K562 (cell line): ENCODE results near the gene POFUT2. TPM values are rescaled to one million over a fixed set of nuclear protein-coding genes. Genes with fewer than 3 reads are reported as not detected.

Experiments
- ATAC-seq: fragments of 200-7000 bp; cut with Tn5 transposase; 3 replicates; pipeline ENCODE4 v1.9.1; 2020; ENCODE audit warnings: moderate library complexity
- BruUV-seq: library from RNA; stranded (reverse); fragments of 400-500 nt; replicated peaks from 2 replicates; lab custom pipeline; 2021; lab: Mats Ljungman, UMichigan
- CTCF ChIA-PET: fragments of 300-600 bp; formaldehyde crosslinking; extraction: SDS; loops from one replicate; lab custom pipeline; 2021; ENCODE audit warnings: low intra/inter-chr PET ratio; lab: Yijun Ruan, JAX
- POLR2A ChIA-PET: fragments of 300-600, 350-650 bp; sonication (Branson Sonifier 250); formaldehyde crosslinking; extraction: SDS; loops from one replicate; lab custom pipeline; 2021; ENCODE audit warnings: antibody characterized with exemption, inconsistent platforms; lab: Yijun Ruan, JAX
- DNase-seq, 4 experiments: peaks; one replicate each; pipeline versions ENCODE4 v3.0.0 to v3.0.0-alpha.2; 2011 to 2018; ENCODE audit warnings: low spot score in 3 of 4, mixed read lengths in 3 of 4; ENCODE audit errors: extremely low read depth in 1 of 4
- FAIRE-seq: peaks from 2 replicates; lab custom pipeline; 2011; peaks lifted over from hg19 to GRCh38; lab: Jason Lieb, UNC
- H2AFZ ChIP-seq: 2 replicates; pipeline ENCODE4 v1.6.0; 2011; ENCODE audit warnings: low read depth, low read length, control low read depth, inconsistent platforms
- H3K27ac ChIP-seq: fragments of 200-600 bp; 3 replicates; pipeline ENCODE4 v1.8.0; 2011; ENCODE audit warnings: low read depth, mild to moderate bottlenecking, control low read depth, inconsistent platforms, low read length, moderate library complexity, mixed read lengths; ENCODE audit errors: extremely low read depth
- H3K27me3 ChIP-seq, 2 experiments: fragments of 300-600 bp in 1 of 2; 2 replicates in 1 of 2; 3 replicates in 1 of 2; pipeline versions ENCODE4 v1.6.0 to v1.8.0; 2011; ENCODE audit warnings: inconsistent platforms in 2 of 2, low read length in 2 of 2, mild to moderate bottlenecking in 1 of 2, mixed read lengths in 1 of 2, moderate library complexity in 1 of 2; ENCODE audit not compliant: control insufficient read depth in 2 of 2, insufficient read depth in 2 of 2
- H3K36me3 ChIP-seq: fragments of 300-600 bp; 3 replicates; pipeline ENCODE4 v1.8.0; 2011; ENCODE audit warnings: mild to moderate bottlenecking, low read length, inconsistent platforms; ENCODE audit not compliant: control insufficient read depth, insufficient read depth
- H3K4me1 ChIP-seq, 2 experiments: fragments of 200-600 bp in 1 of 2; replicated peaks in 1 of 2; 2 replicates in 1 of 2; 3 replicates in 1 of 2; pipeline versions ENCODE4 v1.5.1 to v1.8.0; 2011; ENCODE audit warnings: inconsistent platforms in 2 of 2, low read length in 2 of 2, mild to moderate bottlenecking in 1 of 2, mixed read lengths in 1 of 2, moderate library complexity in 1 of 2; ENCODE audit not compliant: control insufficient read depth in 2 of 2, insufficient read depth in 2 of 2
- H3K4me2 ChIP-seq: 2 replicates; pipeline ENCODE4 v1.6.1; 2011; ENCODE audit warnings: low read length, control low read depth, inconsistent platforms, mixed read lengths; ENCODE audit not compliant: insufficient read depth
- H3K4me3 ChIP-seq: fragments of 200-600 bp; sonication (generic), shearing (Covaris generic); 2 replicates; pipeline ENCODE4 v1.5.1; 2016; ENCODE audit warnings: control low read depth, inconsistent platforms
- H3K79me2 ChIP-seq: fragments of 200-600 bp; 3 replicates; pipeline ENCODE4 v1.8.0; 2011; ENCODE audit warnings: low read length, inconsistent platforms; ENCODE audit not compliant: control insufficient read depth, insufficient read depth
- H3K9ac ChIP-seq, 2 experiments: 2 replicates each; pipeline versions ENCODE4 v1.6.0 to v1.6.1; 2011; ENCODE audit warnings: low read depth in 2 of 2, low read length in 2 of 2, control low read depth in 1 of 2, inconsistent platforms in 1 of 2, mild to moderate bottlenecking in 1 of 2, mixed read lengths in 1 of 2; ENCODE audit not compliant: insufficient read depth in 1 of 2
- H3K9me1 ChIP-seq: one replicate; pipeline ENCODE4 v1.6.0; 2011; ENCODE audit warnings: inconsistent platforms, mild to moderate bottlenecking, low read length, moderate library complexity; ENCODE audit not compliant: control insufficient read depth, insufficient read depth
- H3K9me3 ChIP-seq: replicated peaks from 2 replicates; pipeline ENCODE4 v1.5.1; 2011; ENCODE audit warnings: low read depth, low read length, inconsistent platforms; ENCODE audit not compliant: control insufficient read depth, insufficient read depth
- H4K20me1 ChIP-seq: replicated peaks from 2 replicates; pipeline ENCODE4 v1.6.1; 2011; ENCODE audit warnings: low read length, inconsistent platforms, mixed read lengths; ENCODE audit not compliant: control insufficient read depth, insufficient read depth
- ARID1B ChIP-seq: fragments of 450-650 bp; IDR thresholded peaks from 2 replicates; pipeline ENCODE4 v1.6.1; 2016; ENCODE audit warnings: antibody characterized with exemption, mild to moderate bottlenecking, inconsistent platforms
- ATF7 ChIP-seq: fragments of 450-650 bp; IDR thresholded peaks from 2 replicates; pipeline ENCODE4 v1.7.1; 2014; ENCODE audit warnings: mild to moderate bottlenecking, moderate library complexity
- BHLHE40 ChIP-seq: IDR thresholded peaks from 2 replicates; pipeline ENCODE4 v1.6.1; 2011; ENCODE audit warnings: low read length, improper control_type of control experiment
- CBFA2T2 ChIP-seq: fragments of 450-650 bp; conservative IDR thresholded peaks from 2 replicates; pipeline ENCODE4 v1.6.1; 2017; ENCODE audit warnings: mild to moderate bottlenecking
- CBFA2T3 ChIP-seq: fragments of 450-650 bp; IDR thresholded peaks from 2 replicates; pipeline ENCODE4 v1.6.1; 2017
- CREB1 ChIP-seq, 2 experiments: sonication (generic) in 1 of 2; formaldehyde crosslinking in 1 of 2; IDR thresholded peaks; 2 replicates each; pipeline versions ENCODE4 v1.6.1 to v1.8.0; 2012 to 2022; ENCODE audit warnings: inconsistent platforms in 1 of 2, mild to moderate bottlenecking in 1 of 2, missing genetic modification reagents in 1 of 2, moderate library complexity in 1 of 2
- CTCFL ChIP-seq: IDR thresholded peaks from 2 replicates; pipeline ENCODE4 v1.6.1; 2011; ENCODE audit warnings: borderline replicate concordance, low read depth, mild to moderate bottlenecking, moderate library complexity, low read length; ENCODE audit not compliant: insufficient read depth, poor library complexity, severe bottlenecking
- DMBX1 ChIP-seq: fragments of 250-450 bp; sonication (Bioruptor Pico); IDR thresholded peaks from 2 replicates; pipeline ENCODE4 v1.8.0; 2022; ENCODE audit warnings: inconsistent platforms, mild to moderate bottlenecking, moderate library complexity, borderline replicate concordance
- PRPF4 ChIP-seq: fragments of 200-400 bp; formaldehyde crosslinking; IDR thresholded peaks from one replicate; pipeline ENCODE4 v1.6.1; 2017; ENCODE audit warnings: low read length, low read depth, mild to moderate bottlenecking; ENCODE audit not compliant: insufficient read depth, poor library complexity, severe bottlenecking
- TCF3 ChIP-seq: sonication (generic); formaldehyde crosslinking; IDR thresholded peaks from 2 replicates; pipeline ENCODE4 v1.4.0; 2020; ENCODE audit warnings: mild to moderate bottlenecking, missing genetic modification reagents
- TFAP4 ChIP-seq: sonication (generic); formaldehyde crosslinking; IDR thresholded peaks from 2 replicates; pipeline ENCODE4 v1.8.0; 2022; ENCODE audit warnings: missing genetic modification reagents, mild to moderate bottlenecking, moderate library complexity, borderline replicate concordance
- ZBTB9 ChIP-seq: fragments of 450-650 bp; formaldehyde crosslinking; IDR thresholded peaks from 2 replicates; pipeline ENCODE4 v1.4.0; 2020; ENCODE audit warnings: mild to moderate bottlenecking, moderate library complexity
- ZNF121 ChIP-seq: sonication (generic); formaldehyde crosslinking; conservative IDR thresholded peaks from 2 replicates; pipeline ENCODE4 v1.8.0; 2022; ENCODE audit warnings: missing genetic modification reagents
- ZNF347 ChIP-seq: fragments of 450-650 bp; formaldehyde crosslinking; IDR thresholded peaks from 2 replicates; pipeline ENCODE4 v1.4.0; 2020; ENCODE audit warnings: low read depth, mild to moderate bottlenecking, moderate library complexity
- ZNF41 ChIP-seq: fragments of 250-450 bp; sonication (Bioruptor Pico); conservative IDR thresholded peaks from 2 replicates; pipeline ENCODE4 v1.4.0; 2020; ENCODE audit warnings: mild to moderate bottlenecking
- ZNF644 ChIP-seq: fragments of 200-800 bp; sonication (Bioruptor generic); IDR thresholded peaks from 2 replicates; pipeline ENCODE4 v1.6.1; 2016; ENCODE audit warnings: low read depth, missing genetic modification characterization, missing compliant biosample characterization
- WGBS: fragments of 100-300 bp; shearing (Covaris generic); methylation state at CpG from one replicate; pipeline ENCODE4 v1.1.6; 2016; ENCODE audit warnings: low coverage, mixed read lengths; ENCODE audit not compliant: insufficient coverage; ENCODE audit errors: missing lambda C conversion rate; 5-methylcytosine and 5-hydroxymethylcytosine counted together
- in situ Hi-C: fragments of 300-500 bp; cut with MboI; formaldehyde crosslinking; loops from 4 replicates; pipeline ENCODE4 v1.15.0; 2018; ENCODE audit warnings: inconsistent platforms, mixed read lengths
- intact Hi-C: fragments of 100-400 bp; cut with micrococcal nuclease; formaldehyde crosslinking; loops from 2 replicates; pipeline ENCODE4 v1.14.2; 2022
- polyA plus RNA-seq, 8 experiments: library from polyadenylated mRNA; depleted of rRNA in 4 of 8; stranded (reverse) in 5 of 8; unstranded in 3 of 8; fragments of >200 nt; fragmentation: Nextera tagmentation in 2 of 8; fragmentation: Illumina TruSeq in 1 of 8; extraction: Ambion mirVana in 2 of 8; extraction: Trizol in 1 of 8; gene quantifications; 2 replicates each; pipeline versions ENCODE4 v1.2.1 to v1.2.3, GENCODE V29; 2011 to 2014; ENCODE audit warnings: inconsistent platforms in 1 of 8, missing spikeins in 1 of 8
- total RNA-seq, 7 experiments: library from RNA; depleted of rRNA in 6 of 7; stranded (reverse); fragments of >200 nt in 6 of 7; fragmentation: Illumina TruSeq in 2 of 7; extraction: Trizol in 2 of 7; gene quantifications; 2 replicates each; pipeline versions ENCODE4 v1.2.1 to v1.2.3, GENCODE V29; 2011 to 2021; ENCODE audit warnings: low replicate concordance in 1 of 7

The POFUT2 gene
- total and polyA plus RNA-seq, 9 of the 15 experiments (the other 6 are each of a cell fraction or from before 2014, with no cell fraction given), result 1.1 to 24.2 (median 11.0) TPM

- TF ChIP-seq ZNF41, result no peak
- no peak for TF ChIP-seq CREB1 (IDR thresholded peaks at IDR 0.05)
- no peak for TF ChIP-seq CREB1 (CRISPR knock-in tag; IDR thresholded peaks at IDR 0.05)
- no peak for TF ChIP-seq PRPF4
- TF ChIP-seq CBFA2T3, result peak; percentile 60
- TF ChIP-seq DMBX1, result no peak
- TF ChIP-seq ZNF347 (CRISPR knock-in tag), result no peak
- TF ChIP-seq TCF3 (CRISPR knock-in tag), result peak; percentile 61
- TF ChIP-seq CTCFL, result no peak
- TF ChIP-seq TFAP4 (CRISPR knock-in tag), result peak; percentile 33; the same call in 1 of the 2 replicates
- peak; percentile 60; the same call in 1 of the 2 replicates for TF ChIP-seq BHLHE40
- no peak for TF ChIP-seq ZBTB9
- no peak for TF ChIP-seq ZNF644 (tag)
- TF ChIP-seq CBFA2T2, result peak; percentile 49
- no peak for TF ChIP-seq ZNF121 (CRISPR knock-in tag)
- no peak for TF ChIP-seq ATF7
- peak; percentile 40; the same call in 1 of the 2 replicates for TF ChIP-seq ARID1B
- ChIA-PET POLR2A (interaction anchor here (0.7 to 2.5 kb wide), 3 partner anchors 9 to 280 kb away, joined by 3 to 11 read pairs (median 4); partner anchors contain the start of gene POFUT2), CTCF (no interaction called here)
- Histone ChIP-seq H3K9me3 (no peaks in the 10 kb centered on the region), H3K79me2 (no peaks in the 10 kb centered on the region), H3K4me1 (peaks cover 0 to 12% of the 10 kb centered on the region in 2 experiments; a peak in 4 of 5 replicates), H3K27me3 (no peaks in the 10 kb centered on the region), H3K36me3 (peaks cover 76% of the 10 kb centered on the region), H3K4me2 (no peak overlapping the region), H2AFZ (no peak overlapping the region), H3K4me3 (no peak overlapping the region), H3K9me1 (peaks cover 9% of the 10 kb centered on the region), H3K9ac (0 out of 4 replicates have a peak overlapping the region, but pooled peaks of 1 of the 2 experiments have one; percentile 0), H3K27ac (no peak overlapping the region), H4K20me1 (0 out of 2 replicates have a peak, but pooled peaks cover 4% of the 10 kb centered on the region)
- intact Hi-C loops, result no loop called here
- BruUV-seq, result no TSS peak
- in situ Hi-C loops, result no loop called here
- FAIRE-seq (peak; percentile 67), ATAC-seq (peak; percentile 58), DNase-seq (peak in 1 of 4 experiments; percentile 49)
- WGBS, result 70% methylated on average over 27 of the region's 27 CpGs
These were observed 9.4 kb downstream of the POFUT2 start for GRCh38 chr21:45278156-45278911.
